Fibroblast of mammary gland (primary cell): ENCODE results near the gene DNM3.

Source experiments
- DNase-seq: peaks from one replicate; pipeline ENCODE4 v3.0.0-alpha.2; 2010; ENCODE audit warnings: low read depth
- H3K4me3 ChIP-seq: 2 replicates; pipeline ENCODE4 v1.5.1; 2011; ENCODE audit warnings: low read depth, mild to moderate bottlenecking, low read length, moderate library complexity; ENCODE audit not compliant: control insufficient read depth
- TF ChIP-seq, protein P1 (sequence below): conservative IDR thresholded peaks from 2 replicates; pipeline ENCODE4 v1.5.1; 2011; ENCODE audit warnings: low read depth, low read length, inconsistent platforms; ENCODE audit not compliant: control insufficient read depth, insufficient read depth

Gene DNM3

DNA sequence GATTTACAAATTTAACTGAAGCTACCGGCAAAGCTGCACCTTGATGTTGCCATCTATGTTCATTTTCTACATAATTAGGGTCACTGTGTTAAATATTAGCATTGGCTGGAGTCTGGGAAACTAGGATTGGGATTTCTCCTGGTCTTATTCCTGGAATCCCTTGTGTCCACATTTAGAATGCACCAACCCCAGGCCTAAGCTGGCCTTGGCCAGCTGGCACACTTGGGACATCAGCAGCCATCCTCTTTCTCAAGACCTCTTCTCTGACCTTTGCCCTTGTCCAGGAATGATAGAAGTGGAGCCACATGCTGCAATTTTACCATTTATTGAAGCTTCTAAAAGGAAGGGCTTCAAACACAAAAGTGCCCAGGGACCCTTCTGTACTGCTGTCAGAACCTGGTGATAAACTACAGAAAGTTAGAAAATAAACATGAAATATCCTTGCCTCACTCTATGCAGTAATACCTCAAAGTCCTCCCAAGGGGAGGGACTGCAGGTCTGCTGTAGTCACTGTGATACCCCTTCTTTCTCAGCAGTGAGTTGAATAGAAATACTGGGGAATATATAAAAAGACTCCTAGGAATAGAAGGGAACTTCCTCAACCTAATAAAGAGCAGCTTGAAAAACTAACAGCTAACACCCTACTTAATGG, 616.3 kb downstream of the DNM3 start:
- DNase-seq: no peak
- TF ChIP-seq, protein P1, sequence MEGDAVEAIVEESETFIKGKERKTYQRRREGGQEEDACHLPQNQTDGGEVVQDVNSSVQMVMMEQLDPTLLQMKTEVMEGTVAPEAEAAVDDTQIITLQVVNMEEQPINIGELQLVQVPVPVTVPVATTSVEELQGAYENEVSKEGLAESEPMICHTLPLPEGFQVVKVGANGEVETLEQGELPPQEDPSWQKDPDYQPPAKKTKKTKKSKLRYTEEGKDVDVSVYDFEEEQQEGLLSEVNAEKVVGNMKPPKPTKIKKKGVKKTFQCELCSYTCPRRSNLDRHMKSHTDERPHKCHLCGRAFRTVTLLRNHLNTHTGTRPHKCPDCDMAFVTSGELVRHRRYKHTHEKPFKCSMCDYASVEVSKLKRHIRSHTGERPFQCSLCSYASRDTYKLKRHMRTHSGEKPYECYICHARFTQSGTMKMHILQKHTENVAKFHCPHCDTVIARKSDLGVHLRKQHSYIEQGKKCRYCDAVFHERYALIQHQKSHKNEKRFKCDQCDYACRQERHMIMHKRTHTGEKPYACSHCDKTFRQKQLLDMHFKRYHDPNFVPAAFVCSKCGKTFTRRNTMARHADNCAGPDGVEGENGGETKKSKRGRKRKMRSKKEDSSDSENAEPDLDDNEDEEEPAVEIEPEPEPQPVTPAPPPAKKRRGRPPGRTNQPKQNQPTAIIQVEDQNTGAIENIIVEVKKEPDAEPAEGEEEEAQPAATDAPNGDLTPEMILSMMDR: no peak
- no peak overlapping the region for H3K4me3 ChIP-seq

DNA sequence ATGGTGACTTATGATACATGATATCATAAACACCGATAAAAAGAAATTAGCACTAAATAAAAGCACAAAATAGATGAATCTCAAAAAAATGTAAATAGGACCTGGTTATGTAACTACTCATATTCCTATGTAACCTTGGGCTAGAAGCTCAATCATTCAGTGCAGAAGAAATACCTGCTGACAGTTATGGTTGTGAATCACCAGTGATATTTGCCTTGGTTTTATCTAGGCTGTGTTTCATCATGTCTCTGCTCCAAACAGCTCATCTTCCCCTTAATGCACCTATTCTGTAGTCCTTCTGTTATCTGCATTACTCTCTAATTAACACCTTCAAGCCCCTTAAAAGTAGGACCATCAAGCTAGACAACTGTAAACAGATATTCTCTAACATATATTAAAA, 618.9 kb downstream of the DNM3 start:
- no peak for DNase-seq
- TF ChIP-seq, protein P1: no peak
- H3K4me3 ChIP-seq: no peak overlapping the region

DNA sequence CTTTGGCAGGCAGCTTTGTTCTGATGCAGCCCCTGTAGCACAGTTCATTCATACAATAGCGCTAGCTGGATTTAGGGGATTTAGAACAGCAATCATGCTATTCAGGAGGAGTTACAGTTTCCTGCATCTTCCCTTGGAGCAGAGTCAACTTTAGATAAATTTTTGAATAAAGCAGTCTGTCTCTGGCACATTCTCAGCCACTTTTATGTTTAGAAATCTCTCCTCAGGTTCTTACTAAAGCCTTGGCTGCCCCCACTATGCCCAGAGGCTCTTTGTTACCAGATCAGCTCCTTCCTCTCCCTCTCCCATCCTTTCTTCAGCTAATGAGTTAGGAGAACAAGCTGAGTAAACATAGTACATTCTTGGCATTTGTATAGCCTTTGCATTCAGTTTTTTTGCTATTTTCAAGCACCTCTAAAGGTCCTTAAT, 619.6 kb downstream of the DNM3 start:
- H3K4me3 ChIP-seq: no peak overlapping the region
- TF ChIP-seq, protein P1: no peak
- no peak for DNase-seq
